ENCODE results near the gene SLIT3.

The SLIT3 gene

GRCh38 chr5:169098331-169099121, 202.4 kb downstream of the SLIT3 start:
- no peak for DNase-seq

- no peak for DNase-seq
These were observed 203.3 kb downstream of the SLIT3 start for GRCh38 chr5:169097374-169098326.

GRCh38 chr5:169095976-169096375, 205.0 kb downstream of the SLIT3 start:
- DNase-seq: no peak

GRCh38 chr5:169095410-169095960, 205.5 kb downstream of the SLIT3 start:
- DNase-seq: no peak

GRCh38 chr5:169094586-169095409, 206.1 kb downstream of the SLIT3 start:
- DNase-seq: no peak

GRCh38 chr5:169091396-169091980, 209.5 kb downstream of the SLIT3 start:
- no peak for DNase-seq

- DNase-seq: no peak
These were observed 211.6 kb downstream of the SLIT3 start for GRCh38 chr5:169089343-169089742.

- no peak for DNase-seq
These were observed 212.8 kb downstream of the SLIT3 start for GRCh38 chr5:169088028-169088725.

GRCh38 chr5:169085636-169086035, 215.3 kb downstream of the SLIT3 start:
- DNase-seq: no peak

- DNase-seq: no peak
These were observed 215.7 kb downstream of the SLIT3 start for GRCh38 chr5:169085212-169085611.

GRCh38 chr5:169084775-169085174, 216.2 kb downstream of the SLIT3 start:
- DNase-seq: no peak

- DNase-seq: no peak
These were observed 217.4 kb downstream of the SLIT3 start for GRCh38 chr5:169083394-169084018.

GRCh38 chr5:169081000-169081724, 219.8 kb downstream of the SLIT3 start:
- no peak for DNase-seq

- no peak for DNase-seq
These were observed 220.5 kb downstream of the SLIT3 start for GRCh38 chr5:169080448-169080911.

GRCh38 chr5:169079697-169080096, 221.2 kb downstream of the SLIT3 start:
- DNase-seq: no peak

GRCh38 chr5:169074839-169075238, 226.1 kb downstream of the SLIT3 start:
- DNase-seq: no peak

GRCh38 chr5:169072233-169072632, 228.7 kb downstream of the SLIT3 start:
- no peak for DNase-seq

GRCh38 chr5:169070413-169070812, 230.5 kb downstream of the SLIT3 start:
- DNase-seq: no peak

GRCh38 chr5:169067751-169068173, 233.2 kb downstream of the SLIT3 start:
- DNase-seq: no peak

- DNase-seq: no peak
These were observed 235.5 kb downstream of the SLIT3 start for GRCh38 chr5:169065400-169065799.
